Stomach (tissue), 4 donors: Measurements from ENCODE around the gene SNX22.

Experiments
- POLR2AphosphoS5 ChIP-seq, 3 donors: sonication (generic); formaldehyde crosslinking; IDR thresholded peaks; one replicate each; pipeline ENCODE4 v1.6.1; 2016; ENCODE audit warnings: antibody characterized with exemption in 3 of 3
- TF ChIP-seq, protein P1 (sequence below), 7 experiments: fragments of 450-650 bp in 4 of 7; fragments of 200-600 bp in 3 of 7; sonication (generic) in 3 of 7; IDR thresholded peaks; one replicate each; pipeline ENCODE4 v1.5.1; 2016 to 2019; ENCODE audit warnings: antibody characterized with exemption in 7 of 7, control low read depth in 2 of 7, mild to moderate bottlenecking in 1 of 7

DNA sequence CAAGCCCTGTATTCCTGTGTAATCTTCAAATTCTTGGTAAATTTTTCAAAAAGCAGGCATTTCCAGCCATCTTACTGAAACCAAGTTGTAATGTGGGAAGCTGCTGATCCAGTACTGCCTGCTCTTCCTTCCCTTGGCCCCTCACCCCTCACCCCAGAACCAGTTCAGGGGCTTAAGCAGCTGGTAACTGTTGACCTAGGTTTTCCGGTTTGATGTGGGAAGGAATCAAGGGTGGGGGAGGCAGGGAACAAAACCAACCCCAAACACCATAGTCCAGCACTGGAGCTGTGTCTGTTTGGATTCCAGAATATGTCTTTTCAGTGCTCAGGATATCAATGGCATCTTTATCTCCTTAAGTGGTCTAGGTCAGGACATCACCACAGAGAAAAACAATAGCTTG is 29.1 kb upstream of the SNX22 start:
- TF ChIP-seq, protein P1, sequence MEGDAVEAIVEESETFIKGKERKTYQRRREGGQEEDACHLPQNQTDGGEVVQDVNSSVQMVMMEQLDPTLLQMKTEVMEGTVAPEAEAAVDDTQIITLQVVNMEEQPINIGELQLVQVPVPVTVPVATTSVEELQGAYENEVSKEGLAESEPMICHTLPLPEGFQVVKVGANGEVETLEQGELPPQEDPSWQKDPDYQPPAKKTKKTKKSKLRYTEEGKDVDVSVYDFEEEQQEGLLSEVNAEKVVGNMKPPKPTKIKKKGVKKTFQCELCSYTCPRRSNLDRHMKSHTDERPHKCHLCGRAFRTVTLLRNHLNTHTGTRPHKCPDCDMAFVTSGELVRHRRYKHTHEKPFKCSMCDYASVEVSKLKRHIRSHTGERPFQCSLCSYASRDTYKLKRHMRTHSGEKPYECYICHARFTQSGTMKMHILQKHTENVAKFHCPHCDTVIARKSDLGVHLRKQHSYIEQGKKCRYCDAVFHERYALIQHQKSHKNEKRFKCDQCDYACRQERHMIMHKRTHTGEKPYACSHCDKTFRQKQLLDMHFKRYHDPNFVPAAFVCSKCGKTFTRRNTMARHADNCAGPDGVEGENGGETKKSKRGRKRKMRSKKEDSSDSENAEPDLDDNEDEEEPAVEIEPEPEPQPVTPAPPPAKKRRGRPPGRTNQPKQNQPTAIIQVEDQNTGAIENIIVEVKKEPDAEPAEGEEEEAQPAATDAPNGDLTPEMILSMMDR (IDR thresholded peaks at IDR 0.05): no peak
- no peak for TF ChIP-seq POLR2AphosphoS5 (IDR thresholded peaks at IDR 0.05)
